HepG2 (cell line): ENCODE results near the gene GGA3. TPM values are rescaled to one million over a fixed set of nuclear protein-coding genes. Genes with fewer than 3 reads are reported as not detected.

Source experiments
- ATAC-seq: fragments of 200-7000 bp; cut with Tn5 transposase; 3 replicates; pipeline ENCODE4 v1.9.1; 2020; ENCODE audit warnings: mild to moderate bottlenecking, moderate library complexity
- BruUV-seq: library from RNA; stranded (reverse); fragments of 400-500 nt; replicated peaks from 2 replicates; lab custom pipeline; 2021; lab: Mats Ljungman, UMichigan
- CTCF ChIA-PET: fragments of 300-600 bp; formaldehyde crosslinking; extraction: SDS; loops from one replicate; lab custom pipeline; 2021; ENCODE audit warnings: low total read pairs, inconsistent platforms, low intra/inter-chr PET ratio; lab: Yijun Ruan, JAX
- POLR2A ChIA-PET: fragments of 350-600 bp; sonication (Branson Sonifier 250); formaldehyde crosslinking; loops from one replicate; lab custom pipeline; 2020; ENCODE audit warnings: antibody characterized with exemption, inconsistent platforms; lab: Yijun Ruan, JAX
- DNase-seq: peaks from one replicate; pipeline ENCODE4 v3.0.0-alpha.2; 2015; ENCODE audit warnings: low spot score
- FAIRE-seq: peaks from 3 replicates; lab custom pipeline; 2011; peaks lifted over from hg19 to GRCh38; lab: Jason Lieb, UNC
- H2AFZ ChIP-seq: one replicate; pipeline ENCODE4 v1.6.1; 2011; ENCODE audit warnings: low read length, inconsistent platforms
- H3K27ac ChIP-seq: fragments of 300-600 bp; 3 replicates; pipeline ENCODE4 v1.8.0; 2011; ENCODE audit warnings: mixed run types, mild to moderate bottlenecking, mixed read lengths, low read length, inconsistent platforms; ENCODE audit not compliant: insufficient read depth; ENCODE audit errors: extremely low read length
- H3K27me3 ChIP-seq, 2 experiments: fragments of 200-600 bp in 1 of 2; 2 replicates in 1 of 2; 3 replicates in 1 of 2; pipeline versions ENCODE4 v1.6.0 to v1.8.0; 2011; ENCODE audit warnings: low read length in 2 of 2, mild to moderate bottlenecking in 2 of 2, moderate library complexity in 2 of 2, inconsistent platforms in 1 of 2; ENCODE audit not compliant: insufficient read depth in 2 of 2, control insufficient read depth in 1 of 2
- H3K36me3 ChIP-seq, 2 experiments: fragments of 200-600 bp in 1 of 2; replicated peaks in 1 of 2; 2 replicates in 1 of 2; 3 replicates in 1 of 2; pipeline versions ENCODE4 v1.5.1 to v1.8.0; 2011; ENCODE audit warnings: low read length in 2 of 2, inconsistent platforms in 1 of 2; ENCODE audit not compliant: insufficient read depth in 2 of 2, control insufficient read depth in 1 of 2
- H3K4me1 ChIP-seq: 2 replicates; pipeline ENCODE4 v1.5.1; 2012; ENCODE audit warnings: low read length, inconsistent platforms; ENCODE audit not compliant: insufficient read depth
- H3K4me2 ChIP-seq: 2 replicates; pipeline ENCODE4 v1.6.0; 2011; ENCODE audit warnings: low read depth, low read length, inconsistent platforms
- H3K4me3 ChIP-seq, 3 experiments: fragments of 200-600 bp in 1 of 3; sonication (generic), shearing (Covaris generic) in 1 of 3; replicated peaks in 1 of 3; 2 replicates each; pipeline ENCODE4 v1.5.1; 2011 to 2016; ENCODE audit warnings: low read length in 3 of 3, inconsistent platforms in 2 of 3, low read depth in 2 of 3, mild to moderate bottlenecking in 2 of 3, control low read depth in 1 of 3, mixed read lengths in 1 of 3; ENCODE audit not compliant: insufficient read depth in 1 of 3
- H3K79me2 ChIP-seq: one replicate; pipeline ENCODE4 v1.6.1; 2011; ENCODE audit warnings: low read length, inconsistent platforms; ENCODE audit not compliant: insufficient read depth
- H3K9ac ChIP-seq: 2 replicates; pipeline ENCODE4 v1.6.0; 2011; ENCODE audit warnings: mild to moderate bottlenecking, low read depth, low read length, inconsistent platforms; ENCODE audit not compliant: insufficient read depth
- H3K9me3 ChIP-seq: 2 replicates; pipeline ENCODE4 v1.5.1; 2012; ENCODE audit warnings: mild to moderate bottlenecking, low read length
- H4K20me1 ChIP-seq: 2 replicates; pipeline ENCODE4 v1.6.0; 2011; ENCODE audit warnings: inconsistent platforms, mild to moderate bottlenecking, low read length, moderate library complexity; ENCODE audit not compliant: insufficient read depth
- CBX2 ChIP-seq, 2 experiments: fragments of 200-600 bp in 1 of 2; sonication (generic); formaldehyde crosslinking in 1 of 2; IDR thresholded peaks; 2 replicates each; pipeline versions ENCODE4 v1.7.0 to v1.8.1; 2018 to 2022; ENCODE audit warnings: low read depth in 2 of 2, low read length in 1 of 2, mild to moderate bottlenecking in 1 of 2, missing genetic modification reagents in 1 of 2
- LBX2 ChIP-seq: sonication (generic); formaldehyde crosslinking; IDR thresholded peaks from 2 replicates; pipeline ENCODE4 v1.5.0; 2020; ENCODE audit warnings: missing genetic modification reagents, mild to moderate bottlenecking, borderline replicate concordance
- MED1 ChIP-seq: sonication (generic); formaldehyde crosslinking; IDR thresholded peaks from 2 replicates; pipeline ENCODE4 v1.4.0; 2020; ENCODE audit warnings: missing genetic modification reagents
- MXD4 ChIP-seq: IDR thresholded peaks from 2 replicates; pipeline ENCODE4 v1.6.1; 2016; ENCODE audit warnings: mild to moderate bottlenecking, missing biosample characterization, missing genetic modification reagents
- NCOA5 ChIP-seq: sonication (generic); formaldehyde crosslinking; IDR thresholded peaks from 2 replicates; pipeline ENCODE4 v1.4.0; 2020; ENCODE audit warnings: missing genetic modification reagents
- PAX8 ChIP-seq: sonication (generic); formaldehyde crosslinking; IDR thresholded peaks from 2 replicates; pipeline ENCODE4 v1.8.0; 2022; ENCODE audit warnings: mild to moderate bottlenecking, missing genetic modification reagents, borderline replicate concordance
- TAF1 ChIP-seq: sonication (generic); formaldehyde crosslinking; IDR thresholded peaks from 2 replicates; pipeline ENCODE4 v1.4.0; 2020; ENCODE audit warnings: missing genetic modification reagents
- TBX3 ChIP-seq: fragments of 450-650 bp; IDR thresholded peaks from 2 replicates; pipeline ENCODE4 v1.6.1; 2017; ENCODE audit warnings: antibody characterized with exemption, mild to moderate bottlenecking, inconsistent platforms, borderline replicate concordance
- ZBTB7A ChIP-seq: sonication (generic); formaldehyde crosslinking; IDR thresholded peaks from 2 replicates; pipeline ENCODE4 v1.8.0; 2022; ENCODE audit warnings: mild to moderate bottlenecking, missing genetic modification reagents
- ZKSCAN5 ChIP-seq: sonication (generic); formaldehyde crosslinking; IDR thresholded peaks from 2 replicates; pipeline ENCODE4 v1.5.1; 2020; ENCODE audit warnings: mild to moderate bottlenecking, missing genetic modification reagents
- ZNF556 ChIP-seq: sonication (generic); formaldehyde crosslinking; IDR thresholded peaks from 2 replicates; pipeline ENCODE4 v1.4.0; 2020; ENCODE audit warnings: mild to moderate bottlenecking, missing genetic modification reagents, borderline replicate concordance
- WGBS: methylation state at CpG from one replicate; pipeline ENCODE4 v1.1.6; 2017; ENCODE audit warnings: low lambda C conversion rate; 5-methylcytosine and 5-hydroxymethylcytosine counted together
- in situ Hi-C: cut with HindIII; loops from 2 replicates; pipeline ENCODE4 v1.10.0; 2017; ENCODE audit warnings: low pct_unique_long_range_greater_than_20kb; ENCODE audit not compliant: extremely low pct_ligation_motif_present
- intact Hi-C: fragments of 100-400 bp; cut with micrococcal nuclease; formaldehyde crosslinking; loops from one replicate; pipeline ENCODE4 v1.10.0; 2022; ENCODE audit not compliant: unreplicated experiment
- polyA plus RNA-seq, 8 experiments: library from polyadenylated mRNA; depleted of rRNA in 3 of 8; stranded (reverse) in 7 of 8; unstranded in 1 of 8; fragments of >200 nt; fragmentation: Illumina TruSeq in 4 of 8; extraction: Trizol in 4 of 8; gene quantifications; 2 replicates each; pipeline versions ENCODE4 v1.2.1 to v1.2.3, GENCODE V29; 2011 to 2016; ENCODE audit warnings: low read depth in 4 of 8, missing spikeins in 1 of 8, mixed read lengths in 1 of 8; ENCODE audit not compliant: insufficient read depth in 1 of 8
- total RNA-seq, 5 experiments: library from RNA; depleted of rRNA; stranded (reverse); fragments of >200 nt; fragmentation: Illumina TruSeq; extraction: Trizol; gene quantifications; 2 replicates each; pipeline ENCODE4 v1.2.3, GENCODE V29; 2016; ENCODE audit warnings: low read depth in 1 of 5
- TF ChIP-seq, protein P1 (sequence below): sonication (generic); formaldehyde crosslinking; IDR thresholded peaks from 2 replicates; pipeline ENCODE4 v1.4.0; 2020; ENCODE audit warnings: missing genetic modification reagents
- TF ChIP-seq, protein P2 (sequence below): sonication (generic); formaldehyde crosslinking; IDR thresholded peaks from 2 replicates; pipeline ENCODE4 v1.4.0; 2020; ENCODE audit warnings: missing genetic modification reagents

The GGA3 gene
- total and polyA plus RNA-seq, 2 of the 13 experiments (the other 11 are each of a cell fraction or from before 2014, with no cell fraction given): 28.4 to 43.7 TPM

DNA sequence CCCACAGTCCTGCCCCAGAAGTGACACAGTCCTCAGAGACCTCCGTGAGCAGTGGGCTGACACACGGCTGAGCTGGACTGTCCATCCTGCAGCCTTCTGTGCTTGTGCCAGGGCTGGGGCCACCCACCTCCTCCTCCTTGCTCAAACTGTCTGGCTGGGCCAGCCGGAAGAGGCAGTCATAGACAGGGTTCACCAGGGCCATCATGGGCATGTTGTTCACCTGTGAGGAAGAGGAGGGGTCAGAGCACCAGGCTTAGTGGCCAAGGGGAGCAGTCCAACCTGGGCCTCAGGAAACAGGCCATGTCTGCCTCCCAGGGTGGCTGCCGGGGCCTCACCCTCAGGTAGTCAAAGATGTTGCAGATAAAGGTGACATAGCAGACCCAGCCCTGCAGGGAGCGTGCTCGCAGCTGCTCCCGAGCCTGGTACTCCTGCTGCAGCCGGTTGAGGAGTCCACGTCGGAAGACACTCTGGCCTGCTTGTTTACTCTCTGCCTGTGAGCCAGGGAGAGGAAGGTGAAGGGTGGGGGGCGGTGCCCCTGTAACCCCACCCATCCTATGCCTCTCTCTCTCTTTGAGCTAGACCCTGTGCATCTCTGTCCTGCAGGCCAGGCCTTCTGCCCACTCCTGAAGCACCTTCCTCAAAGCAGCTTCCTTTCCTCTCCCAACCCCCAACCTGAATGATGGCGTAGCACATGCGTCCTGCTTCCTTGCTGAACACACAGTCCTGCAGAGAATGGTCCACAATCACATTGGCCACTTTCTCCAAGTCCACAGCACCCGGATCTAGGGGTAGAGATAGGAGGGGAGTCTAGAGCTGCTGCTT lies 6.2 kb upstream of the GGA3 start:
- ATAC-seq (peak; percentile 71), FAIRE-seq (peak; percentile 93), DNase-seq (peak; percentile 86)
- Histone ChIP-seq H3K36me3 (peaks cover 13 to 29% of the 10 kb centered on the region in 2 experiments), H3K4me1 (peaks cover 52% of the 10 kb centered on the region), H3K4me2 (peak overlapping the region; percentile 57), H3K9ac (no peak overlapping the region), H3K9me3 (no peaks in the 10 kb centered on the region), H3K79me2 (peaks cover 15% of the 10 kb centered on the region), H3K27me3 (no peaks in the 10 kb centered on the region), H2AFZ (no peak overlapping the region), H4K20me1 (no peaks in the 10 kb centered on the region), H3K4me3 (peak overlapping the region in 1 of 3 experiments; percentile 45; a peak in 2 of 6 replicates), H3K27ac (peak overlapping the region; percentile 34)
- in situ Hi-C loops: loop anchor here (5.0 kb wide), 1 partner anchor 145 kb away; no protein-coding TSS in a partner anchor
- ChIA-PET POLR2A (interaction anchor here (1.0 to 6.6 kb wide), 9 partner anchors 10 to 162 kb away, joined by 3 to 43 read pairs (median 4); partner anchors contain the start of genes GRB2, SLC25A19 and SUMO2), CTCF (interaction anchor here (1.5 to 2.0 kb wide), 2 partner anchors 55 to 145 kb away, joined by 4 to 10 read pairs; no protein-coding TSS in a partner anchor)
- WGBS: 29% methylated on average over 12 of the region's 14 CpGs
- BruUV-seq: no TSS peak
- intact Hi-C loops: no loop called here
- peak; percentile 55 for TF ChIP-seq MED1
- 0 out of 2 replicates have a peak, but pooled peaks have one; percentile 47 for TF ChIP-seq PAX8 (CRISPR knock-in tag)
- TF ChIP-seq NCOA5 (CRISPR knock-in tag): no peak
- TF ChIP-seq ZNF556 (CRISPR knock-in tag): peak; percentile 98
- TF ChIP-seq, protein P1, sequence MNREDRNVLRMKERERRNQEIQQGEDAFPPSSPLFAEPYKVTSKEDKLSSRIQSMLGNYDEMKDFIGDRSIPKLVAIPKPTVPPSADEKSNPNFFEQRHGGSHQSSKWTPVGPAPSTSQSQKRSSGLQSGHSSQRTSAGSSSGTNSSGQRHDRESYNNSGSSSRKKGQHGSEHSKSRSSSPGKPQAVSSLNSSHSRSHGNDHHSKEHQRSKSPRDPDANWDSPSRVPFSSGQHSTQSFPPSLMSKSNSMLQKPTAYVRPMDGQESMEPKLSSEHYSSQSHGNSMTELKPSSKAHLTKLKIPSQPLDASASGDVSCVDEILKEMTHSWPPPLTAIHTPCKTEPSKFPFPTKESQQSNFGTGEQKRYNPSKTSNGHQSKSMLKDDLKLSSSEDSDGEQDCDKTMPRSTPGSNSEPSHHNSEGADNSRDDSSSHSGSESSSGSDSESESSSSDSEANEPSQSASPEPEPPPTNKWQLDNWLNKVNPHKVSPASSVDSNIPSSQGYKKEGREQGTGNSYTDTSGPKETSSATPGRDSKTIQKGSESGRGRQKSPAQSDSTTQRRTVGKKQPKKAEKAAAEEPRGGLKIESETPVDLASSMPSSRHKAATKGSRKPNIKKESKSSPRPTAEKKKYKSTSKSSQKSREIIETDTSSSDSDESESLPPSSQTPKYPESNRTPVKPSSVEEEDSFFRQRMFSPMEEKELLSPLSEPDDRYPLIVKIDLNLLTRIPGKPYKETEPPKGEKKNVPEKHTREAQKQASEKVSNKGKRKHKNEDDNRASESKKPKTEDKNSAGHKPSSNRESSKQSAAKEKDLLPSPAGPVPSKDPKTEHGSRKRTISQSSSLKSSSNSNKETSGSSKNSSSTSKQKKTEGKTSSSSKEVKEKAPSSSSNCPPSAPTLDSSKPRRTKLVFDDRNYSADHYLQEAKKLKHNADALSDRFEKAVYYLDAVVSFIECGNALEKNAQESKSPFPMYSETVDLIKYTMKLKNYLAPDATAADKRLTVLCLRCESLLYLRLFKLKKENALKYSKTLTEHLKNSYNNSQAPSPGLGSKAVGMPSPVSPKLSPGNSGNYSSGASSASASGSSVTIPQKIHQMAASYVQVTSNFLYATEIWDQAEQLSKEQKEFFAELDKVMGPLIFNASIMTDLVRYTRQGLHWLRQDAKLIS (CRISPR knock-in tag): no peak
- TF ChIP-seq TAF1 (CRISPR knock-in tag): no peak; the same call in 1 of the 2 replicates
- no peak for TF ChIP-seq CBX2 (IDR thresholded peaks at IDR 0.05; ENCODE audit: low read depth, low read length)
- TF ChIP-seq CBX2 (CRISPR knock-in tag; IDR thresholded peaks at IDR 0.05; ENCODE audit: low read depth): no peak
- TF ChIP-seq, protein P2, sequence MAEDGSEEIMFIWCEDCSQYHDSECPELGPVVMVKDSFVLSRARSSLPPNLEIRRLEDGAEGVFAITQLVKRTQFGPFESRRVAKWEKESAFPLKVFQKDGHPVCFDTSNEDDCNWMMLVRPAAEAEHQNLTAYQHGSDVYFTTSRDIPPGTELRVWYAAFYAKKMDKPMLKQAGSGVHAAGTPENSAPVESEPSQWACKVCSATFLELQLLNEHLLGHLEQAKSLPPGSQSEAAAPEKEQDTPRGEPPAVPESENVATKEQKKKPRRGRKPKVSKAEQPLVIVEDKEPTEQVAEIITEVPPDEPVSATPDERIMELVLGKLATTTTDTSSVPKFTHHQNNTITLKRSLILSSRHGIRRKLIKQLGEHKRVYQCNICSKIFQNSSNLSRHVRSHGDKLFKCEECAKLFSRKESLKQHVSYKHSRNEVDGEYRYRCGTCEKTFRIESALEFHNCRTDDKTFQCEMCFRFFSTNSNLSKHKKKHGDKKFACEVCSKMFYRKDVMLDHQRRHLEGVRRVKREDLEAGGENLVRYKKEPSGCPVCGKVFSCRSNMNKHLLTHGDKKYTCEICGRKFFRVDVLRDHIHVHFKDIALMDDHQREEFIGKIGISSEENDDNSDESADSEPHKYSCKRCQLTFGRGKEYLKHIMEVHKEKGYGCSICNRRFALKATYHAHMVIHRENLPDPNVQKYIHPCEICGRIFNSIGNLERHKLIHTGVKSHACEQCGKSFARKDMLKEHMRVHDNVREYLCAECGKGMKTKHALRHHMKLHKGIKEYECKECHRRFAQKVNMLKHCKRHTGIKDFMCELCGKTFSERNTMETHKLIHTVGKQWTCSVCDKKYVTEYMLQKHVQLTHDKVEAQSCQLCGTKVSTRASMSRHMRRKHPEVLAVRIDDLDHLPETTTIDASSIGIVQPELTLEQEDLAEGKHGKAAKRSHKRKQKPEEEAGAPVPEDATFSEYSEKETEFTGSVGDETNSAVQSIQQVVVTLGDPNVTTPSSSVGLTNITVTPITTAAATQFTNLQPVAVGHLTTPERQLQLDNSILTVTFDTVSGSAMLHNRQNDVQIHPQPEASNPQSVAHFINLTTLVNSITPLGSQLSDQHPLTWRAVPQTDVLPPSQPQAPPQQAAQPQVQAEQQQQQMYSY (CRISPR knock-in tag): no peak
- TF ChIP-seq ZBTB7A (CRISPR knock-in tag): peak; percentile 52; the same call in 1 of the 2 replicates
- TF ChIP-seq MXD4 (CRISPR knock-in tag): peak; percentile 79
- TF ChIP-seq LBX2 (CRISPR knock-in tag): peak; percentile 28; the same call in 1 of the 2 replicates
- no peak for TF ChIP-seq ZKSCAN5 (CRISPR knock-in tag)
- TF ChIP-seq TBX3: no peak
